ENCODE measurements around the gene CNIH3.
"Not testable (repeated sequence)": the region's sequence is repeated elsewhere in the genome, so short reads cannot be mapped to it uniquely, and the experiment has no call there.

GRCh38 chr1:224571975-224572374, 44.1 kb upstream of the CNIH3 start:
- TF ChIP-seq CTCF (IDR thresholded peaks at IDR 0.05; ENCODE audit: low read length); EZH2 (IDR thresholded peaks at IDR 0.05; ENCODE audit: borderline replicate concordance, low read length): not testable (repeated sequence)

Measured in OCI-LY1 (cell line).